ENCODE measurements around the gene PPFIBP1.

GRCh38 chr12:27552886-27553560 lies 29.0 kb downstream of the PPFIBP1 start:
- TF ChIP-seq CTCF (IDR thresholded peaks at IDR 0.05) (no peak), POLR2AphosphoS5 (IDR thresholded peaks at IDR 0.05) (no peak), POLR2A (IDR thresholded peaks at IDR 0.05) (no peak), EP300 (IDR thresholded peaks at IDR 0.05) (no peak)

Data from upper lobe of left lung (tissue), 4 donors.